GM10266 (cell line): ENCODE measurements around the gene BPIFB4.

Experiments
- DNase-seq: peaks from one replicate; pipeline ENCODE4 v3.0.0; 2012; ENCODE audit errors: extremely low spot score
- TF ChIP-seq, protein P1 (sequence below): IDR thresholded peaks from 2 replicates; pipeline ENCODE4 v1.5.1; 2012; ENCODE audit warnings: mild to moderate bottlenecking, low read depth; ENCODE audit not compliant: control insufficient read depth, insufficient read depth; ENCODE audit errors: missing control alignments

Gene BPIFB4

DNA sequence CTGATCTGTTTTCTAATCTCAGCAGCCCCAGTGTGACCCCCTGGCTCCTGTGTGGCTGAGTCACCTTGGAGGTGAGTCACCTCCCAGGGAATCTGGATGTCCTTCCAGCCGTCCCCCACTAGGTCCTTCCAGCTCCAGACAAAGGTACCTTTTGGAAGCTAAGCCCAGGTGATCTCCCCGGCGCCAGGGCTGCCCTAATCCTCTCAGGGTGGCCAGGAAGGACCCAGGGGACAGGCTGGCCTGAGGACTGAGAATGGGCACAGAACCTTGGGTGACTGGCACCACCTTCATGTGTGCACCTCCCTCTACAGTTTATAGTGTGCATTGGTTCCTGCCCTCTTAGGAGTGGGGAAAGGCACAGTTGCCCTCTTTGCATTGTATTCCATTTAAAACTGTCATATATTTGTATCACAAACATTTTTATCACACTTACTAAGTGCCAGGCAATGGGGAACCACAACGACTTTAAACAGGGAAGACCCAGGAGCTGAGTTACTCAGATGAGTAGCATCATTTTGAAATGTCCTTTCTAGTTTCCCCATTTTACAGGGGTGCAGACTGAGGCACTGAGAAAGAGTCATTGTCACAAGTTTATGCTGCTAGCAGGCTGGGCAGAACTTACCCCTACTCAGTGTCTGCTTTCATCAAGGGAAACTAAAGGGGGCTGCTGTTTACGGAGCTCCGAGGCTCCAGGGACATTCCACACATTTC is 2.6 kb upstream of the BPIFB4 start:
- DNase-seq, result no peak
- TF ChIP-seq, protein P1, sequence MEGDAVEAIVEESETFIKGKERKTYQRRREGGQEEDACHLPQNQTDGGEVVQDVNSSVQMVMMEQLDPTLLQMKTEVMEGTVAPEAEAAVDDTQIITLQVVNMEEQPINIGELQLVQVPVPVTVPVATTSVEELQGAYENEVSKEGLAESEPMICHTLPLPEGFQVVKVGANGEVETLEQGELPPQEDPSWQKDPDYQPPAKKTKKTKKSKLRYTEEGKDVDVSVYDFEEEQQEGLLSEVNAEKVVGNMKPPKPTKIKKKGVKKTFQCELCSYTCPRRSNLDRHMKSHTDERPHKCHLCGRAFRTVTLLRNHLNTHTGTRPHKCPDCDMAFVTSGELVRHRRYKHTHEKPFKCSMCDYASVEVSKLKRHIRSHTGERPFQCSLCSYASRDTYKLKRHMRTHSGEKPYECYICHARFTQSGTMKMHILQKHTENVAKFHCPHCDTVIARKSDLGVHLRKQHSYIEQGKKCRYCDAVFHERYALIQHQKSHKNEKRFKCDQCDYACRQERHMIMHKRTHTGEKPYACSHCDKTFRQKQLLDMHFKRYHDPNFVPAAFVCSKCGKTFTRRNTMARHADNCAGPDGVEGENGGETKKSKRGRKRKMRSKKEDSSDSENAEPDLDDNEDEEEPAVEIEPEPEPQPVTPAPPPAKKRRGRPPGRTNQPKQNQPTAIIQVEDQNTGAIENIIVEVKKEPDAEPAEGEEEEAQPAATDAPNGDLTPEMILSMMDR, result peak; percentile 34

DNA sequence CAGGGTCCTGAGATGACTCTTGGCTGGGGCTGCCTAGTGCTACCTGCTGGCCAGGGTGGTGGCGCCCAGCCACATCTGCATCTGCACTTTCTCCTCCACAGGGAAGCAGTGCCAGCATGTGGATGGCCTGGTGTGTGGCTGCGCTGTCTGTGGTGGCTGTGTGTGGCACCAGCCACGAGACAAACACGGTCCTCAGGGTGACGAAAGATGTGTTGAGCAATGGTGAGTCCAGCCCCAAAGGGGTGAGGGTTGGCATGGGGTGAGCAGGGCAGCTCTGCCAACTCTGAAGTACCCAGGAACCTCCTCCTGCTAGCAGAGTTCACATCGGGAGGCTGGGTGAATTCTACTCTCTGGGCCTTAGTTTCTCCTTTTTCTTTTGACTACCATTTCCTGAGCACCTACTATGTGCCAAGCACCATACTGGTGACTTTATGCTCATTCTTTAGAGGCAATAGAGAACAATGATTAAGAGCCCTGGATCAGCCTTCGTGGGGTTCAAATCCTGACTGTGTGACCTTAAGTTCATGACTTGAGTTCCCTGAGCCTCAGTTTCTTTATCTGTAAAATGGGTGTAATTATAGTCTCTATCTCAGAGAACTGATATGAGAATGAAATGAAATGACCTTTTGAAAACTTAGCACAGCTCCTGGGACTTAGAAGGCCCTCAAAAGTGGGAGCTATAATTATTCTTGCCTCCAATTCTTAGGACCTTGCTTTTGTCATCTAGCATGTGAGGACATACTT is 2.1 kb downstream of the BPIFB4 start:
- no peak for DNase-seq
- TF ChIP-seq, protein P1, result no peak

GRCh38 chr20:33082546-33082945 is 3.1 kb downstream of the BPIFB4 start:
- TF ChIP-seq, protein P1, result no peak
- no peak for DNase-seq

GRCh38 chr20:33083544-33084340 is 4.3 kb downstream of the BPIFB4 start:
- TF ChIP-seq, protein P1, result no peak
- DNase-seq, result no peak

DNA sequence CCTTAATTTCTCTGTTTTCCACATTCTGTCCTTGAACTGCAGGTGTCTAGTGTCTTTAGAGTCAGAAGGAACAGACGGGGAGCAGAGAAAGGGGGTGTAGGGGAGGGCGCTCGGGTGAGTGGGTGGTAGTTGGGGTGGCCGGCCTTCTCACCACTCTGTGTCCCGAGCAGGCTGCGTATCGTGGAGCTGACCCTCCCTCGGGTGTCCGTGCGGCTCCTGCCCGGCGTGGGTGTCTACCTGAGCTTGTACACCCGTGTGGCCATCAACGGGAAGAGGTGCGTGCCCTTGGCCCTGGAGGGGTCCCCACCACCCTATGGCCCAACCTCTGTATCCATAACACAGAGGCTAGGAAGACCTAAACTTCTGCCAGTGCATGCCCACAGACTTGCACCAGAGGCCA is 5.3 kb downstream of the BPIFB4 start:
- DNase-seq, result no peak
- TF ChIP-seq, protein P1, result no peak

DNA sequence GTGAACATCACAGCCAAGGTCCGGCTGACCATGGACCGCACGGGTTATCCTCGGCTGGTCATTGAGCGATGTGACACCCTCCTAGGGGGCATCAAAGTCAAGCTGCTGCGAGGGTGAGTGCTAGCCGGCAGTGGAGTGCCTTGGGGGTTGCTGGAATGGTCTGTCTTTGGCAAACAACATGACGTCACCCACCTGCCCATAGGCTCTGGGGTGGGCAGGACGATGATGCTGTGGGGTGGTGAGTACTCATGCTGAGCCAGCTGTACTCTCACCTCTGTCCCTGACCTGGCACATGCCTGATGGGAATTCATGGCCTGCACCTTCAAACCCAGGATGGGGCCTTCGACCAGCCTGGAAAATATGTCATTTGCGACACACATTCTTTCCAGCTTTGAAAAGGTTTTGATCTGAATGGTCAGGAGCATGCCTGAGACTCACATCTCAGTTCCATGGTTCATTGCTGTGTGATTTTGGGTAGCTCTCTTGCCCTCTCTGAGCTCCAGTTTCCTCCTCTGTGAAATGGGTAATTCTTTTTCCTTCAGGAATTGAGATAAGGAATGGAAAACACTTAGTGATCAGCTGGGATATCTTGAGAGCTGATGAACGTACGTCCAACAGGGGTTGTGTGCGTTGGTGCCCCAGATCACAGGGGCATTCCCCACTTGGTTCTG is 6.7 kb downstream of the BPIFB4 start:
- TF ChIP-seq, protein P1, result no peak
- DNase-seq, result no peak
